GM23338 (cell line): ENCODE data around the gene LINC00632. TPM values are rescaled to one million over a fixed set of nuclear protein-coding genes. Genes with fewer than 3 reads are reported as not detected.

Source experiments
- ATAC-seq: fragments of 200-7000 bp; cut with Tn5 transposase; 3 replicates; pipeline ENCODE4 v1.9.1; 2020
- DNase-seq: peaks from one replicate; pipeline ENCODE4 v3.0.0-alpha.2; 2015; ENCODE audit warnings: low spot score
- H2AFZ ChIP-seq: fragments of 200-600 bp; sonication (generic); 2 replicates; pipeline ENCODE4 v1.8.0; 2016; ENCODE audit warnings: antibody characterized with exemption, mild to moderate bottlenecking, moderate library complexity
- H3F3A ChIP-seq: fragments of 200-600 bp; sonication (generic); replicated peaks from 2 replicates; pipeline ENCODE4 v1.8.0; 2017; ENCODE audit warnings: antibody characterized with exemption, mixed run types, low read depth
- H3K27ac ChIP-seq: fragments of 200-600 bp; sonication (generic); 2 replicates; pipeline ENCODE4 v1.6.1; 2016; ENCODE audit warnings: low read depth
- H3K27me3 ChIP-seq: fragments of 200-600 bp; sonication (generic); 2 replicates; pipeline ENCODE4 v1.8.0; 2016; ENCODE audit warnings: mild to moderate bottlenecking, mixed run types, moderate library complexity; ENCODE audit not compliant: insufficient read depth
- H3K36me3 ChIP-seq: fragments of 200-600 bp; sonication (generic); 2 replicates; pipeline ENCODE4 v1.8.0; 2016; ENCODE audit warnings: mild to moderate bottlenecking; ENCODE audit not compliant: insufficient read depth
- H3K4me1 ChIP-seq: fragments of 200-600 bp; sonication (generic); 2 replicates; pipeline ENCODE4 v1.8.0; 2016; ENCODE audit warnings: mild to moderate bottlenecking, moderate library complexity; ENCODE audit not compliant: insufficient read depth
- H3K4me2 ChIP-seq: fragments of 200-600 bp; sonication (generic); 2 replicates; pipeline ENCODE4 v1.7.1; 2017; ENCODE audit warnings: mixed run types
- H3K4me3 ChIP-seq: fragments of 200-600 bp; sonication (generic); 2 replicates; pipeline ENCODE4 v1.6.1; 2016; ENCODE audit warnings: mixed run types
- H3K79me2 ChIP-seq: fragments of 200-600 bp; sonication (generic); replicated peaks from 2 replicates; pipeline ENCODE4 v1.8.0; 2017; ENCODE audit warnings: mild to moderate bottlenecking; ENCODE audit not compliant: insufficient read depth
- H3K9me2 ChIP-seq: fragments of 200-600 bp; sonication (generic); 2 replicates; pipeline ENCODE4 v1.8.0; 2017; ENCODE audit not compliant: insufficient read depth
- H4K20me1 ChIP-seq: fragments of 200-600 bp; sonication (generic); replicated peaks from 2 replicates; pipeline ENCODE4 v1.8.0; 2017; ENCODE audit warnings: mild to moderate bottlenecking; ENCODE audit not compliant: insufficient read depth
- H3K27ac Mint-ChIP-seq: 2 replicates; pipeline ENCODE4 v1.8.0; 2020; ENCODE audit warnings: inconsistent platforms, mild to moderate bottlenecking, moderate library complexity, mixed read lengths
- H3K27me3 Mint-ChIP-seq: 3 replicates; pipeline ENCODE4 v1.8.0; 2022; ENCODE audit warnings: low read depth, mild to moderate bottlenecking, moderate library complexity, mixed read lengths, inconsistent platforms; ENCODE audit not compliant: insufficient read depth, poor library complexity
- H3K36me3 Mint-ChIP-seq: 3 replicates; pipeline ENCODE4 v1.8.0; 2021; ENCODE audit warnings: low read depth, mild to moderate bottlenecking, inconsistent platforms, moderate library complexity, mixed read lengths
- H3K4me1 Mint-ChIP-seq: 3 replicates; pipeline ENCODE4 v1.8.0; 2020; ENCODE audit warnings: mild to moderate bottlenecking, inconsistent platforms, mixed read lengths
- H3K4me3 Mint-ChIP-seq: 3 replicates; pipeline ENCODE4 v1.8.0; 2021; ENCODE audit warnings: moderate library complexity, mild to moderate bottlenecking, inconsistent platforms, mixed read lengths
- H3K9me3 Mint-ChIP-seq: 3 replicates; pipeline ENCODE4 v1.8.0; 2020; ENCODE audit warnings: moderate library complexity, mild to moderate bottlenecking, inconsistent platforms, mixed read lengths
- CREB1 ChIP-seq: fragments of 250-450 bp; sonication (Bioruptor Pico); IDR thresholded peaks from 2 replicates; pipeline ENCODE4 v1.5.0; 2020; ENCODE audit warnings: low read depth, mild to moderate bottlenecking, moderate library complexity
- EZH2 ChIP-seq: fragments of 200-600 bp; sonication (generic); IDR thresholded peaks from one replicate; pipeline ENCODE4 v1.8.0; 2017; ENCODE audit warnings: antibody characterized with exemption, mild to moderate bottlenecking, low read depth; ENCODE audit not compliant: unreplicated experiment
- EZH2phosphoT487 ChIP-seq: fragments of 200-600 bp; sonication (generic); IDR thresholded peaks from one replicate; pipeline ENCODE4 v1.8.1; 2018; ENCODE audit warnings: antibody characterized with exemption; ENCODE audit not compliant: unreplicated experiment
- JUNB ChIP-seq: IDR thresholded peaks from one replicate; pipeline ENCODE4 v1.6.1; 2016; ENCODE audit warnings: antibody characterized with exemption; ENCODE audit not compliant: unreplicated experiment
- NANOG ChIP-seq: IDR thresholded peaks from 2 replicates; pipeline ENCODE4 v1.6.1; 2016; ENCODE audit warnings: antibody characterized with exemption, borderline replicate concordance
- POLR2AphosphoS5 ChIP-seq: IDR thresholded peaks from 2 replicates; pipeline ENCODE4 v1.6.1; 2016; ENCODE audit warnings: antibody characterized with exemption, low read depth
- STAT1 ChIP-seq: IDR thresholded peaks from one replicate; pipeline ENCODE4 v1.6.1; 2016; ENCODE audit warnings: antibody characterized with exemption; ENCODE audit not compliant: unreplicated experiment
- ZNF331 ChIP-seq: fragments of 250-450 bp; sonication (Bioruptor Pico); IDR thresholded peaks from 2 replicates; pipeline ENCODE4 v1.5.0; 2020; ENCODE audit warnings: low read depth, mild to moderate bottlenecking, moderate library complexity
- polyA plus RNA-seq: library from polyadenylated mRNA; unstranded; fragments of >200 nt; fragmentation: Nextera tagmentation; extraction: Ambion mirVana; gene quantifications from 2 replicates; pipeline ENCODE4 v1.2.1, GENCODE V29; 2016
- total RNA-seq: library from RNA; depleted of rRNA; stranded (reverse); fragments of >200 nt; shearing (Covaris generic); gene quantifications from 2 replicates; pipeline ENCODE4 v1.2.3, GENCODE V29; 2014
- TF ChIP-seq, protein P1 (sequence below), 2 experiments: fragments of 200-600 bp in 1 of 2; sonication (generic) in 1 of 2; conservative IDR thresholded peaks; 2 replicates each; pipeline versions ENCODE4 v1.5.1 to v1.6.1; 2016 to 2017; ENCODE audit warnings: antibody characterized with exemption in 2 of 2, low read depth in 2 of 2, mild to moderate bottlenecking in 2 of 2, moderate library complexity in 1 of 2
- TF ChIP-seq, protein P2 (sequence below): fragments of 250-450 bp; sonication (Bioruptor Pico); IDR thresholded peaks from 2 replicates; pipeline ENCODE4 v1.5.0; 2020; ENCODE audit warnings: mild to moderate bottlenecking, moderate library complexity

The LINC00632 gene
- total and polyA plus RNA-seq, 2 experiments from 2014 or later: 10.9 to 25.2 TPM

DNA sequence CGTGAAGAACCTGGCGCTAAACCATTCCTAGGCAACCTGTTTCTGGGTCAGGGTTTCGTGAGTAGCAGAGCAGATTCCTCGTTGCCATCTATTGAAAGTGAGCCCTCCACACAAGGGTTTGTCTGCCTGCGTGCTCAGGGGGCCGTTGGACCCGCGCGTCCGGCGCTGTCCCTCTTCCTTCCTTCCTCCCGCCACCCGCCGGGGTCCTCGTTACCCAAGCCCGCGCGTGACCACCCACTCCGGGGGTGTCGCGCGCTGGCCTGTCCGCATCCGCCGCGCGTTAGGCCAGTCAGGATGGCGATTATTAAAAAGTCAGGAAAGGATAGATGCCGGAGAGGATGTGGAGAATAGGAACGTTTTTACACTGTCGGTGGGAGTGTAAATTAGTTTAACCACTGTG, 66.8 kb downstream of the LINC00632 start (continued):
- TF ChIP-seq, protein P1, sequence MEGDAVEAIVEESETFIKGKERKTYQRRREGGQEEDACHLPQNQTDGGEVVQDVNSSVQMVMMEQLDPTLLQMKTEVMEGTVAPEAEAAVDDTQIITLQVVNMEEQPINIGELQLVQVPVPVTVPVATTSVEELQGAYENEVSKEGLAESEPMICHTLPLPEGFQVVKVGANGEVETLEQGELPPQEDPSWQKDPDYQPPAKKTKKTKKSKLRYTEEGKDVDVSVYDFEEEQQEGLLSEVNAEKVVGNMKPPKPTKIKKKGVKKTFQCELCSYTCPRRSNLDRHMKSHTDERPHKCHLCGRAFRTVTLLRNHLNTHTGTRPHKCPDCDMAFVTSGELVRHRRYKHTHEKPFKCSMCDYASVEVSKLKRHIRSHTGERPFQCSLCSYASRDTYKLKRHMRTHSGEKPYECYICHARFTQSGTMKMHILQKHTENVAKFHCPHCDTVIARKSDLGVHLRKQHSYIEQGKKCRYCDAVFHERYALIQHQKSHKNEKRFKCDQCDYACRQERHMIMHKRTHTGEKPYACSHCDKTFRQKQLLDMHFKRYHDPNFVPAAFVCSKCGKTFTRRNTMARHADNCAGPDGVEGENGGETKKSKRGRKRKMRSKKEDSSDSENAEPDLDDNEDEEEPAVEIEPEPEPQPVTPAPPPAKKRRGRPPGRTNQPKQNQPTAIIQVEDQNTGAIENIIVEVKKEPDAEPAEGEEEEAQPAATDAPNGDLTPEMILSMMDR (conservative IDR thresholded peaks at IDR 0.05; ENCODE audit: low read depth in 2 of 2): no peak

- Histone ChIP-seq H4K20me1 (no peaks in the 10 kb centered on the region), H3F3A (no peaks in the 10 kb centered on the region), H3K27me3 (no peaks in the 10 kb centered on the region), H3K79me2 (no peaks in the 10 kb centered on the region), H3K9me2 (no peaks in the 10 kb centered on the region), H3K4me1 (no peaks in the 10 kb centered on the region), H3K36me3 (no peaks in the 10 kb centered on the region), H3K4me3 (no peak overlapping the region), H3K27ac (no peak overlapping the region), H3K4me2 (no peak overlapping the region), H2AFZ (no peak overlapping the region)
- no peaks in the 10 kb centered on the region for H3K27me3 Mint-ChIP-seq
- DNase-seq (no peak), ATAC-seq (no peak)
- 0 out of 3 replicates have a peak, but pooled peaks cover 4% of the 10 kb centered on the region for H3K36me3 Mint-ChIP-seq
- no peak overlapping the region for H3K27ac Mint-ChIP-seq
- H3K4me1 Mint-ChIP-seq: no peaks in the 10 kb centered on the region
- peaks cover 15% of the 10 kb centered on the region for H3K9me3 Mint-ChIP-seq
- TF ChIP-seq, protein P1 (conservative IDR thresholded peaks at IDR 0.05; ENCODE audit: low read depth in 2 of 2): no peak
- TF ChIP-seq EZH2 (no peak), ZNF331 (CRISPR knock-in tag) (no peak), NANOG (no peak), CREB1 (CRISPR knock-in tag) (no peak), EZH2phosphoT487 (no peak), STAT1 (no peak), POLR2AphosphoS5 (no peak)
- no peak overlapping the region for H3K4me3 Mint-ChIP-seq
These were observed 85.1 kb downstream of the LINC00632 start for GRCh38 chrX:140794642-140795041.

DNA sequence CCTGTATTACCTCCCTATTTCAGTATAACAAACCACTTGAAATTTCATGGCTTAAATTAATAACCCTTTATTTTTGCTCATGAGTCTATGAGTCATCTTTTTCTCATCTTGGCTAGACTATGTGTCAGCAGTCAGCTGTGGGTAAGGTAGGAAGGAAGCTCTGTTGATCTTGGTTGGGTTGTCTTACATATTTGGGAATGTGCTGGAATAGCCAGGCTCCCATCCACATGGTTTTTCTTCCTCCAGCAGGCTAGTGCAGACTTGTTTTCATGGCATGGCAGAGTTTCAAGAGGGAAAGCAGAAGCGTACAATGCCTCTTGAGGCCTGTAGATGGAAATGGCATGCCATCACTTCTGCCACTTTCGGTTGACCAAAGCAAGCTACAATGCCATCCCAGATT, 89.7 kb downstream of the LINC00632 start:
- no peaks in the 10 kb centered on the region for H3K9me2 ChIP-seq
- no peak overlapping the region for H3K4me2 ChIP-seq
- H2AFZ ChIP-seq: no peak overlapping the region
- no peaks in the 10 kb centered on the region for H3K27me3 Mint-ChIP-seq
- H3K27ac ChIP-seq: no peak overlapping the region
- no peaks in the 10 kb centered on the region for H3F3A ChIP-seq
- H3K4me1 ChIP-seq: no peaks in the 10 kb centered on the region
- no peaks in the 10 kb centered on the region for H4K20me1 ChIP-seq
- H3K4me3 ChIP-seq: no peak overlapping the region
- no peak overlapping the region for H3K4me3 Mint-ChIP-seq
- H3K36me3 Mint-ChIP-seq: 0 out of 3 replicates have a peak, but pooled peaks cover 4% of the 10 kb centered on the region
- no peak overlapping the region for H3K27ac Mint-ChIP-seq
- no peaks in the 10 kb centered on the region for H3K36me3 ChIP-seq
- H3K9me3 Mint-ChIP-seq: peaks cover 15% of the 10 kb centered on the region
- DNase-seq: no peak
- no peak for ATAC-seq
- H3K27me3 ChIP-seq: no peaks in the 10 kb centered on the region
- no peaks in the 10 kb centered on the region for H3K79me2 ChIP-seq
- H3K4me1 Mint-ChIP-seq: no peaks in the 10 kb centered on the region
- TF ChIP-seq NANOG: no peak
- no peak for TF ChIP-seq JUNB
- TF ChIP-seq, protein P2, sequence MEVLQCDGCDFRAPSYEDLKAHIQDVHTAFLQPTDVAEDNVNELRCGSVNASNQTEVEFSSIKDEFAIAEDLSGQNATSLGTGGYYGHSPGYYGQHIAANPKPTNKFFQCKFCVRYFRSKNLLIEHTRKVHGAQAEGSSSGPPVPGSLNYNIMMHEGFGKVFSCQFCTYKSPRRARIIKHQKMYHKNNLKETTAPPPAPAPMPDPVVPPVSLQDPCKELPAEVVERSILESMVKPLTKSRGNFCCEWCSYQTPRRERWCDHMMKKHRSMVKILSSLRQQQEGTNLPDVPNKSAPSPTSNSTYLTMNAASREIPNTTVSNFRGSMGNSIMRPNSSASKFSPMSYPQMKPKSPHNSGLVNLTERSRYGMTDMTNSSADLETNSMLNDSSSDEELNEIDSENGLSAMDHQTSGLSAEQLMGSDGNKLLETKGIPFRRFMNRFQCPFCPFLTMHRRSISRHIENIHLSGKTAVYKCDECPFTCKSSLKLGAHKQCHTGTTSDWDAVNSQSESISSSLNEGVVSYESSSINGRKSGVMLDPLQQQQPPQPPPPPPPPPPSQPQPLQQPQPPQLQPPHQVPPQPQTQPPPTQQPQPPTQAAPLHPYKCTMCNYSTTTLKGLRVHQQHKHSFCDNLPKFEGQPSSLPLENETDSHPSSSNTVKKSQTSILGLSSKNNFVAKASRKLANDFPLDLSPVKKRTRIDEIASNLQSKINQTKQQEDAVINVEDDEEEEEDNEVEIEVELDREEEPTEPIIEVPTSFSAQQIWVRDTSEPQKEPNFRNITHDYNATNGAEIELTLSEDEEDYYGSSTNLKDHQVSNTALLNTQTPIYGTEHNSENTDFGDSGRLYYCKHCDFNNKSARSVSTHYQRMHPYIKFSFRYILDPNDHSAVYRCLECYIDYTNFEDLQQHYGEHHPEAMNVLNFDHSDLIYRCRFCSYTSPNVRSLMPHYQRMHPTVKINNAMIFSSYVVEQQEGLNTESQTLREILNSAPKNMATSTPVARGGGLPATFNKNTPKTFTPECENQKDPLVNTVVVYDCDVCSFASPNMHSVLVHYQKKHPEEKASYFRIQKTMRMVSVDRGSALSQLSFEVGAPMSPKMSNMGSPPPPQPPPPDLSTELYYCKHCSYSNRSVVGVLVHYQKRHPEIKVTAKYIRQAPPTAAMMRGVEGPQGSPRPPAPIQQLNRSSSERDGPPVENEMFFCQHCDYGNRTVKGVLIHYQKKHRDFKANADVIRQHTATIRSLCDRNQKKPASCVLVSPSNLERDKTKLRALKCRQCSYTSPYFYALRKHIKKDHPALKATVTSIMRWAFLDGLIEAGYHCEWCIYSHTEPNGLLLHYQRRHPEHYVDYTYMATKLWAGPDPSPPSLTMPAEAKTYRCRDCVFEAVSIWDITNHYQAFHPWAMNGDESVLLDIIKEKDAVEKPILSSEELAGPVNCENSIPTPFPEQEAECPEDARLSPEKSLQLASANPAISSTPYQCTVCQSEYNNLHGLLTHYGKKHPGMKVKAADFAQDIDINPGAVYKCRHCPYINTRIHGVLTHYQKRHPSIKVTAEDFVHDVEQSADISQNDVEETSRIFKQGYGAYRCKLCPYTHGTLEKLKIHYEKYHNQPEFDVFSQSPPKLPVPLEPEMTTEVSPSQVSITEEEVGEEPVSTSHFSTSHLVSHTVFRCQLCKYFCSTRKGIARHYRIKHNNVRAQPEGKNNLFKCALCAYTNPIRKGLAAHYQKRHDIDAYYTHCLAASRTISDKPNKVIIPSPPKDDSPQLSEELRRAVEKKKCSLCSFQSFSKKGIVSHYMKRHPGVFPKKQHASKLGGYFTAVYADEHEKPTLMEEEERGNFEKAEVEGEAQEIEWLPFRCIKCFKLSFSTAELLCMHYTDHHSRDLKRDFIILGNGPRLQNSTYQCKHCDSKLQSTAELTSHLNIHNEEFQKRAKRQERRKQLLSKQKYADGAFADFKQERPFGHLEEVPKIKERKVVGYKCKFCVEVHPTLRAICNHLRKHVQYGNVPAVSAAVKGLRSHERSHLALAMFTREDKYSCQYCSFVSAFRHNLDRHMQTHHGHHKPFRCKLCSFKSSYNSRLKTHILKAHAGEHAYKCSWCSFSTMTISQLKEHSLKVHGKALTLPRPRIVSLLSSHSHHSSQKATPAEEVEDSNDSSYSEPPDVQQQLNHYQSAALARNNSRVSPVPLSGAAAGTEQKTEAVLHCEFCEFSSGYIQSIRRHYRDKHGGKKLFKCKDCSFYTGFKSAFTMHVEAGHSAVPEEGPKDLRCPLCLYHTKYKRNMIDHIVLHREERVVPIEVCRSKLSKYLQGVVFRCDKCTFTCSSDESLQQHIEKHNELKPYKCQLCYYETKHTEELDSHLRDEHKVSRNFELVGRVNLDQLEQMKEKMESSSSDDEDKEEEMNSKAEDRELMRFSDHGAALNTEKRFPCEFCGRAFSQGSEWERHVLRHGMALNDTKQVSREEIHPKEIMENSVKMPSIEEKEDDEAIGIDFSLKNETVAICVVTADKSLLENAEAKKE (CRISPR knock-in tag): no peak
- TF ChIP-seq EZH2phosphoT487: no peak
- no peak for TF ChIP-seq STAT1
- no peak for TF ChIP-seq CREB1 (CRISPR knock-in tag)
